NCI-H1092 (cell line): Measurements from ENCODE around the gene ZC3H7A.

Source experiments
- DNase-seq: peaks from one replicate; lab custom pipeline; 2025; lab: John Stamatoyannopoulos, UW

Gene ZC3H7A

GRCh38 chr16:11779074-11779473, 18.0 kb downstream of the ZC3H7A start:
- no peak for DNase-seq

GRCh38 chr16:11774065-11774626, 22.9 kb downstream of the ZC3H7A start:
- no peak for DNase-seq

- DNase-seq: no peak
Measured at GRCh38 chr16:11768849-11769248, 28.2 kb downstream of the ZC3H7A start.

GRCh38 chr16:11762431-11762830, 34.6 kb downstream of the ZC3H7A start:
- DNase-seq: no peak

GRCh38 chr16:11759997-11760396, 37.1 kb downstream of the ZC3H7A start:
- DNase-seq: no peak

GRCh38 chr16:11759163-11759834, 37.8 kb downstream of the ZC3H7A start:
- no peak for DNase-seq

- no peak for DNase-seq
Measured at GRCh38 chr16:11757671-11758545, 39.1 kb downstream of the ZC3H7A start.

- no peak for DNase-seq
Measured at GRCh38 chr16:11756248-11756647, 40.8 kb downstream of the ZC3H7A start.

- no peak for DNase-seq
Measured at GRCh38 chr16:11755022-11755760, 41.9 kb downstream of the ZC3H7A start.

- no peak for DNase-seq
Measured at GRCh38 chr16:11752856-11753255, 44.2 kb downstream of the ZC3H7A start.

GRCh38 chr16:11750056-11750455, 47.0 kb downstream of the ZC3H7A start:
- no peak for DNase-seq

- no peak for DNase-seq
Measured at GRCh38 chr16:11748404-11749254, 48.4 kb downstream of the ZC3H7A start.

GRCh38 chr16:11747949-11748403, 49.1 kb downstream of the ZC3H7A start:
- no peak for DNase-seq

- DNase-seq: no peak
Measured at GRCh38 chr16:11744075-11744470, 53.0 kb downstream of the ZC3H7A start.

- no peak for DNase-seq
Measured at GRCh38 chr16:11743308-11744074, 53.6 kb downstream of the ZC3H7A start.

GRCh38 chr16:11742536-11743307, 54.3 kb downstream of the ZC3H7A start, which contains the start of gene TXNDC11:
Gene TXNDC11, minus strand, starts transcription at chr16:11742857. Its CDS starts 127 bp downstream, at chr16:11742730.
- peak; percentile 98 for DNase-seq

GRCh38 chr16:11742093-11742535, 54.9 kb downstream of the ZC3H7A start:
- no peak for DNase-seq

- DNase-seq: no peak
Measured at GRCh38 chr16:11740567-11740966, 56.5 kb downstream of the ZC3H7A start.

- no peak for DNase-seq
Measured at GRCh38 chr16:11738742-11739544, 58.1 kb downstream of the ZC3H7A start.
